OCI-LY1 (cell line): ENCODE data around the gene RAPGEF5.

Experiments used
- H2AFZ ChIP-seq: fragments of 200-600 bp; sonication (generic), shearing (Covaris generic); 2 replicates; pipeline ENCODE4 v1.6.0; 2014; ENCODE audit warnings: antibody characterized with exemption, mild to moderate bottlenecking, low read length
- H3F3A ChIP-seq: fragments of 200-600 bp; sonication (generic), shearing (Covaris generic); 2 replicates; pipeline ENCODE4 v1.6.0; 2014; ENCODE audit warnings: mild to moderate bottlenecking, antibody characterized with exemption, low read length, moderate library complexity; ENCODE audit not compliant: insufficient read depth
- H3K27ac ChIP-seq: fragments of 200-600 bp; sonication (generic); 2 replicates; pipeline ENCODE4 v1.5.1; 2014; ENCODE audit warnings: low read length, mixed run types, mild to moderate bottlenecking, low read depth; ENCODE audit not compliant: poor library complexity, severe bottlenecking
- H3K27me3 ChIP-seq: fragments of 200-600 bp; sonication (generic); 2 replicates; pipeline ENCODE4 v1.6.0; 2014; ENCODE audit warnings: antibody characterized with exemption, mild to moderate bottlenecking, low read length, moderate library complexity; ENCODE audit not compliant: insufficient read depth
- H3K36me3 ChIP-seq: fragments of 200-600 bp; sonication (generic); 2 replicates; pipeline ENCODE4 v1.6.1; 2014; ENCODE audit warnings: mild to moderate bottlenecking, antibody characterized with exemption, low read length, moderate library complexity, mixed read lengths; ENCODE audit not compliant: insufficient read depth
- H3K4me1 ChIP-seq: fragments of 200-600 bp; sonication (generic); 2 replicates; pipeline ENCODE4 v1.5.1; 2014; ENCODE audit warnings: mild to moderate bottlenecking, low read length, moderate library complexity; ENCODE audit not compliant: insufficient read depth, severe bottlenecking
- H3K4me2 ChIP-seq: fragments of 200-600 bp; sonication (generic), shearing (Covaris generic); 2 replicates; pipeline ENCODE4 v1.6.1; 2014; ENCODE audit warnings: low read length
- H3K4me3 ChIP-seq: fragments of 200-600 bp; sonication (generic); 2 replicates; pipeline ENCODE4 v1.5.1; 2014; ENCODE audit warnings: low read length, low read depth, mild to moderate bottlenecking, mixed read lengths; ENCODE audit not compliant: poor library complexity, severe bottlenecking
- H3K79me2 ChIP-seq: fragments of 200-600 bp; shearing (Covaris generic); 2 replicates; pipeline ENCODE4 v1.6.1; 2016; ENCODE audit warnings: mixed run types, low read length, mixed read lengths; ENCODE audit not compliant: insufficient read depth
- H3K9ac ChIP-seq: fragments of 200-600 bp; sonication (generic), shearing (Covaris generic); 2 replicates; pipeline ENCODE4 v1.6.1; 2014; ENCODE audit warnings: mild to moderate bottlenecking, low read length, mixed read lengths
- H3K9me2 ChIP-seq: fragments of 200-600 bp; sonication (generic), shearing (Covaris generic); 2 replicates; pipeline ENCODE4 v1.6.1; 2014; ENCODE audit warnings: low read depth, mild to moderate bottlenecking, low read length, mixed read lengths
- H3K9me3 ChIP-seq: fragments of 200-600 bp; shearing (Covaris generic); 2 replicates; pipeline ENCODE4 v1.6.1; 2014; ENCODE audit warnings: low read length, mixed read lengths
- H4K20me1 ChIP-seq: fragments of 200-600 bp; sonication (generic), shearing (Covaris generic); 2 replicates; pipeline ENCODE4 v1.6.0; 2016; ENCODE audit warnings: mild to moderate bottlenecking, low read length; ENCODE audit not compliant: insufficient read depth
- EZH2 ChIP-seq: fragments of 200-600 bp; sonication (generic), shearing (Covaris generic); IDR thresholded peaks from 2 replicates; pipeline ENCODE4 v1.8.0; 2017; ENCODE audit warnings: borderline replicate concordance, mixed run types, mild to moderate bottlenecking, antibody characterized with exemption, low read length, moderate library complexity, mixed read lengths
- TF ChIP-seq, protein P1 (sequence below): fragments of 200-600 bp; sonication (generic), shearing (Covaris generic); IDR thresholded peaks from 2 replicates; pipeline ENCODE4 v1.5.1; 2017; ENCODE audit warnings: mild to moderate bottlenecking, antibody characterized with exemption, low read length, moderate library complexity, mixed read lengths

The RAPGEF5 gene

DNA sequence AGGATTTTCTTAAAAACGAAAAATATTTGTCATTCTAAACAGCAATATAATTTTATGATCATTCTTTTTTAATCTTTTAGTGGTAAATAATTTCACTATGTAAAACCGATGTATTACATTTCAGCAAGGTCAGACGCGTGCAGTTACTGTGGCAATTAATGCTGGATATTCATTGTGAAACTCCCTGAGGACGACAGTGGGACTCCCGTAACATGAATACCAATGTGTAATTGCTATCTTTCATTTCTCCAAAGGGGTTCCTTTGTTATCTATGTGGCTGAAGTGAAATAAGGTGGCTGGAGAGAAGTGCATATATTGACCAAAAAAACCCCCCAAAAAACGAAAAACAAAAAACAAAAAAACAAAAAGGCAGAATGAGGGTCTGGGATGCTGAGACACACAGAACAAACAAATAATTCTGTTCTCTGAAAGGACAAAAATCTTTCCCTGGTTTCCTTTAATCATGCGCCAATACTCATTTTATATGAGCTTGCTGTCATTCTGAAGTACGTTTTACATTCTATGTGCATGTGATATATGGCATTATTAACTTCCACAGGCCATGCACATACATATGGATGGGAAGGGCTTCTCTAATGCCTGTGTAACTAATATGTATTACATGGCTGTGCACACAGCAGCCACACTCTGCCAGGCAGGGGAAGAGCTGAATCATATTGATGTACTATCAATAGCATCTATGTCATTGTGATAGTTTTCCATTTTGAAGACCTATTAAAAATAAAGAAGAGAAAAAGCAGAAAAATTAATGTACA lies 161.4 kb downstream of the RAPGEF5 start:
- Histone ChIP-seq H2AFZ (no peak overlapping the region), H3F3A (no peaks in the 10 kb centered on the region)
- TF ChIP-seq EZH2, result no peak
- TF ChIP-seq, protein P1, sequence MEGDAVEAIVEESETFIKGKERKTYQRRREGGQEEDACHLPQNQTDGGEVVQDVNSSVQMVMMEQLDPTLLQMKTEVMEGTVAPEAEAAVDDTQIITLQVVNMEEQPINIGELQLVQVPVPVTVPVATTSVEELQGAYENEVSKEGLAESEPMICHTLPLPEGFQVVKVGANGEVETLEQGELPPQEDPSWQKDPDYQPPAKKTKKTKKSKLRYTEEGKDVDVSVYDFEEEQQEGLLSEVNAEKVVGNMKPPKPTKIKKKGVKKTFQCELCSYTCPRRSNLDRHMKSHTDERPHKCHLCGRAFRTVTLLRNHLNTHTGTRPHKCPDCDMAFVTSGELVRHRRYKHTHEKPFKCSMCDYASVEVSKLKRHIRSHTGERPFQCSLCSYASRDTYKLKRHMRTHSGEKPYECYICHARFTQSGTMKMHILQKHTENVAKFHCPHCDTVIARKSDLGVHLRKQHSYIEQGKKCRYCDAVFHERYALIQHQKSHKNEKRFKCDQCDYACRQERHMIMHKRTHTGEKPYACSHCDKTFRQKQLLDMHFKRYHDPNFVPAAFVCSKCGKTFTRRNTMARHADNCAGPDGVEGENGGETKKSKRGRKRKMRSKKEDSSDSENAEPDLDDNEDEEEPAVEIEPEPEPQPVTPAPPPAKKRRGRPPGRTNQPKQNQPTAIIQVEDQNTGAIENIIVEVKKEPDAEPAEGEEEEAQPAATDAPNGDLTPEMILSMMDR, result no peak

DNA sequence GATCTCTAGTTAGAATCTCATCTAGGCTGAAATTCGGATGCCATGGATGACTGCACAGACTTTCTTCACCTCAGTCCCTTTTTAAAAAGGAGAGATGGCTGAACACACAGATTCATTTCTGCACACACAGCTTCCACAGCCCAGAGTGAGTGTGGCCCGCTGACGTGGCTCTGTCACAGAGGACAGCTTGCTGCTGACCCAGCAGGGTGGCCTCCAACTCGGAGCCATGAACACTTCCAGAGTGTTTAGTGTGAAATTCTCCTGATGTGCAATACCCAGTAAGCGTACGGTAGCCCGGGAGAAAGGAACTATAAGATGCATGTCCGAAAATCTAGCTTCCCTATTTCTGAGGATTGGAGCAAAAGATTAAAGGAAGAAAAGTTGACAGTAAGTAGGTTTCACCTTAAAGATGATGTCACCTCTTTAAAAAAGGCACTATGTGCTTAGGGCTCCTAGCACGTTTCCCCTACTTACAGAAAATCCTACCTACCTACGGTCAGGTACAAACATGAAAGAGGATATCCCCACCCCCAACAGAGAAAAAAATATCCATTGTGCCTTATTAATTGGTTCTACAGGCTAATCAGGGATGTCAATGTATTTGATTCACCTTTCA lies 162.2 kb downstream of the RAPGEF5 start:
- Histone ChIP-seq H3K27ac (no peak overlapping the region), H3K9me2 (no peaks in the 10 kb centered on the region), H4K20me1 (no peaks in the 10 kb centered on the region), H3K4me2 (no peak overlapping the region), H3K4me3 (no peak overlapping the region), H3K36me3 (peaks cover 38% of the 10 kb centered on the region), H3F3A (no peaks in the 10 kb centered on the region), H3K27me3 (no peaks in the 10 kb centered on the region), H3K9ac (no peak overlapping the region), H3K79me2 (no peaks in the 10 kb centered on the region), H2AFZ (no peak overlapping the region), H3K4me1 (no peaks in the 10 kb centered on the region), H3K9me3 (no peaks in the 10 kb centered on the region)
- TF ChIP-seq EZH2, result no peak
- TF ChIP-seq, protein P1, result no peak

More for the DNA sequence above, 161.4 kb downstream of the RAPGEF5 start:
- peaks cover 31% of the 10 kb centered on the region for H3K36me3 ChIP-seq
- no peak overlapping the region for H3K4me2 ChIP-seq
- H3K27ac ChIP-seq, result no peak overlapping the region
- H3K79me2 ChIP-seq, result no peaks in the 10 kb centered on the region
- H3K4me3 ChIP-seq, result no peak overlapping the region
- no peaks in the 10 kb centered on the region for H3K9me2 ChIP-seq
- H3K9me3 ChIP-seq, result no peaks in the 10 kb centered on the region
- H3K4me1 ChIP-seq, result no peaks in the 10 kb centered on the region
- H3K9ac ChIP-seq, result no peak overlapping the region
- no peaks in the 10 kb centered on the region for H3K27me3 ChIP-seq
- no peaks in the 10 kb centered on the region for H4K20me1 ChIP-seq

DNA sequence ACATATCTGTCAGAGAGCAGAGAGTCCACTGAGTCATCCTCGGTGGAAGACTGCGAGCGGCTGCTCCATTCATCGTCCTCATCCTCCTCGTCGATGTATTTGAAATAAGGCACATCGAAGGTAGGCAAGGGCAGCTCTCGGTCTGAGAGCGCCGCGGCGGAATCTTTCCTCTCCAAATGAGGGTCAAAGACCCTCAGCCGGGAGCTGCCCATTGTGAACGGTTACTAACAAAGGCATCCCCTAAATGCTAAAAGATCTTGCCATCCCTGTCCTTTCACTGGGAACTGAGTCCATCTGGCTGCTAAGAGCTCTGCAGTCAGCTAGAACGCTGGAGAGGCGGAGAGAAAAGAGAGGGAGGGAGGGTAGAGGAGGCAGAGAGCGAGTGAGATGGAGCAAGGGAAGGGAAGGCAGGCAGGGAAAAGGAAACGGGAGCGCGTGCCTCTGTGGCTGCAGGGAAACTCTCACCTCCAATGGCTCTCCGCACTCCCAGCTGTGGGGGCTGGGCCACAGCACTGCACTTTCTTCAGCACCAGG lies 163.4 kb downstream of the RAPGEF5 start:
- Histone ChIP-seq H3F3A (no peaks in the 10 kb centered on the region), H3K36me3 (peaks cover 48% of the 10 kb centered on the region)

More for the DNA sequence above, 163.4 kb downstream of the RAPGEF5 start:
- no peaks in the 10 kb centered on the region for H4K20me1 ChIP-seq
- no peaks in the 10 kb centered on the region for H3K79me2 ChIP-seq
- no peak overlapping the region for H2AFZ ChIP-seq
- H3K9ac ChIP-seq, result no peak overlapping the region
- no peak for TF ChIP-seq EZH2
- TF ChIP-seq, protein P1, result no peak
- no peaks in the 10 kb centered on the region for H3K4me1 ChIP-seq
- H3K4me3 ChIP-seq, result no peak overlapping the region
- no peak overlapping the region for H3K4me2 ChIP-seq
- no peaks in the 10 kb centered on the region for H3K9me3 ChIP-seq
- no peak overlapping the region for H3K27ac ChIP-seq
- no peaks in the 10 kb centered on the region for H3K27me3 ChIP-seq
- no peaks in the 10 kb centered on the region for H3K9me2 ChIP-seq
